Astrocyte (in vitro differentiated cells and primary cell): ENCODE measurements around the gene TMEM156. TPM values are rescaled to one million over a fixed set of nuclear protein-coding genes. Genes with fewer than 3 reads are reported as not detected.

Experiments
- DNase-seq: peaks from one replicate; pipeline ENCODE4 v3.0.0-alpha.2; 2010; ENCODE audit warnings: low read depth
- FAIRE-seq: peaks from 2 replicates; lab custom pipeline; 2011; peaks lifted over from hg19 to GRCh38; lab: Jason Lieb, UNC
- H2AFZ ChIP-seq: 2 replicates; pipeline ENCODE4 v1.6.0; 2012; ENCODE audit warnings: low read depth, low read length, inconsistent platforms
- H3K27ac ChIP-seq: 2 replicates; pipeline ENCODE4 v1.5.1; 2011; ENCODE audit warnings: low read depth, low read length, inconsistent platforms
- H3K27me3 ChIP-seq: 2 replicates; pipeline ENCODE4 v1.6.0; 2011; ENCODE audit warnings: low read length, inconsistent platforms; ENCODE audit not compliant: insufficient read depth
- H3K36me3 ChIP-seq: 2 replicates; pipeline ENCODE4 v1.5.1; 2011; ENCODE audit warnings: low read length, inconsistent platforms; ENCODE audit not compliant: insufficient read depth
- H3K4me1 ChIP-seq: 2 replicates; pipeline ENCODE4 v1.5.1; 2011; ENCODE audit warnings: low read length, inconsistent platforms; ENCODE audit not compliant: insufficient read depth
- H3K4me2 ChIP-seq: 2 replicates; pipeline ENCODE4 v1.6.0; 2012; ENCODE audit warnings: low read length, inconsistent platforms
- H3K4me3 ChIP-seq: 2 replicates; pipeline ENCODE4 v1.5.1; 2011; ENCODE audit warnings: low read depth, mild to moderate bottlenecking, low read length, inconsistent platforms; ENCODE audit not compliant: insufficient read depth
- H3K79me2 ChIP-seq: 2 replicates; pipeline ENCODE4 v1.6.0; 2012; ENCODE audit warnings: mild to moderate bottlenecking, low read length, inconsistent platforms; ENCODE audit not compliant: insufficient read depth
- H3K9ac ChIP-seq: 2 replicates; pipeline ENCODE4 v1.6.0; 2012; ENCODE audit warnings: mild to moderate bottlenecking, low read length, inconsistent platforms
- H3K9me3 ChIP-seq: 2 replicates; pipeline ENCODE4 v1.5.1; 2012; ENCODE audit warnings: low read depth, mild to moderate bottlenecking, low read length, inconsistent platforms; ENCODE audit not compliant: insufficient read depth
- H4K20me1 ChIP-seq: 2 replicates; pipeline ENCODE4 v1.6.0; 2012; ENCODE audit warnings: low read length, inconsistent platforms; ENCODE audit not compliant: insufficient read depth
- H3K27ac Mint-ChIP-seq: one replicate; pipeline ENCODE4 v1.8.0; 2021; ENCODE audit warnings: mild to moderate bottlenecking, mixed read lengths; ENCODE audit not compliant: unreplicated experiment
- H3K27me3 Mint-ChIP-seq: one replicate; pipeline ENCODE4 v1.8.0; 2021; ENCODE audit warnings: low read depth, mixed read lengths; ENCODE audit not compliant: unreplicated experiment
- H3K36me3 Mint-ChIP-seq: one replicate; pipeline ENCODE4 v1.8.0; 2021; ENCODE audit warnings: low read depth, mixed read lengths; ENCODE audit not compliant: unreplicated experiment
- H3K4me1 Mint-ChIP-seq: one replicate; pipeline ENCODE4 v1.8.0; 2021; ENCODE audit warnings: low read depth, mixed read lengths; ENCODE audit not compliant: unreplicated experiment
- H3K4me3 Mint-ChIP-seq: one replicate; pipeline ENCODE4 v1.8.0; 2021; ENCODE audit warnings: mild to moderate bottlenecking, moderate library complexity, mixed read lengths; ENCODE audit not compliant: unreplicated experiment
- H3K9me3 Mint-ChIP-seq: one replicate; pipeline ENCODE4 v1.8.0; 2021; ENCODE audit warnings: mild to moderate bottlenecking, mixed read lengths; ENCODE audit not compliant: unreplicated experiment
- CTCF ChIP-seq: IDR thresholded peaks from 2 replicates; pipeline ENCODE4 v1.5.1; 2011; ENCODE audit warnings: low read depth, mild to moderate bottlenecking, inconsistent platforms, low read length, moderate library complexity; ENCODE audit not compliant: insufficient read depth
- EZH2 ChIP-seq: IDR thresholded peaks from 2 replicates; pipeline ENCODE4 v1.6.1; 2012; ENCODE audit warnings: mild to moderate bottlenecking, low read length, inconsistent platforms; ENCODE audit not compliant: insufficient read depth
- total RNA-seq: library from RNA; stranded (reverse); gene quantifications from 2 replicates; pipeline ENCODE4 v1.2.1, GENCODE V29; 2021

Gene TMEM156
- total RNA-seq, 1 donor from 2014 or later: 0.59 TPM

GRCh38 chr4:38968668-38969067 lies 63.5 kb downstream of the TMEM156 start:
- no peaks in the 10 kb centered on the region for H4K20me1 ChIP-seq
- H3K79me2 ChIP-seq: no peaks in the 10 kb centered on the region
- Mint-ChIP-seq H3K27me3 (no peaks in the 10 kb centered on the region), H3K4me1 (peaks cover 7% of the 10 kb centered on the region), H3K9me3 (no peaks in the 10 kb centered on the region), H3K36me3 (no peaks in the 10 kb centered on the region), H3K4me3 (no peak overlapping the region), H3K27ac (no peak overlapping the region)
- no peaks in the 10 kb centered on the region for H3K36me3 ChIP-seq
- no peak for FAIRE-seq
- no peak for DNase-seq
- H3K9me3 ChIP-seq: no peaks in the 10 kb centered on the region
- H2AFZ ChIP-seq: no peak overlapping the region
- no peaks in the 10 kb centered on the region for H3K27me3 ChIP-seq
- TF ChIP-seq EZH2 (no peak), CTCF (no peak)
- no peak overlapping the region for H3K27ac ChIP-seq
- no peak overlapping the region for H3K4me3 ChIP-seq
- no peak overlapping the region for H3K4me2 ChIP-seq
- no peak overlapping the region for H3K9ac ChIP-seq
- peaks cover 6% of the 10 kb centered on the region for H3K4me1 ChIP-seq

- Mint-ChIP-seq H3K27ac (peak overlapping the region; percentile 99), H3K4me1 (peaks cover 7% of the 10 kb centered on the region), H3K4me3 (no peak overlapping the region), H3K9me3 (no peaks in the 10 kb centered on the region), H3K36me3 (no peaks in the 10 kb centered on the region), H3K27me3 (no peaks in the 10 kb centered on the region)
- FAIRE-seq (no peak), DNase-seq (peak; percentile 96)
- Histone ChIP-seq H3K79me2 (no peaks in the 10 kb centered on the region), H3K4me2 (no peak overlapping the region), H3K27ac (peak overlapping the region; percentile 48), H2AFZ (no peak overlapping the region), H3K9me3 (no peaks in the 10 kb centered on the region), H3K4me3 (no peak overlapping the region), H3K9ac (peak overlapping the region; percentile 24), H4K20me1 (no peaks in the 10 kb centered on the region), H3K27me3 (no peaks in the 10 kb centered on the region), H3K4me1 (peaks cover 6% of the 10 kb centered on the region), H3K36me3 (no peaks in the 10 kb centered on the region)
- no peak for TF ChIP-seq CTCF
- no peak for TF ChIP-seq EZH2
Observed at GRCh38 chr4:38967260-38968095, 64.7 kb downstream of the TMEM156 start.

GRCh38 chr4:38965866-38966265 lies 66.3 kb downstream of the TMEM156 start:
- no peak for FAIRE-seq
- peaks cover 7% of the 10 kb centered on the region for H3K4me1 Mint-ChIP-seq

More at GRCh38 chr4:38965866-38966265, 66.3 kb downstream of the TMEM156 start:
- no peaks in the 10 kb centered on the region for H3K27me3 Mint-ChIP-seq
- H3K36me3 Mint-ChIP-seq: no peaks in the 10 kb centered on the region
- H3K9me3 ChIP-seq: no peaks in the 10 kb centered on the region
- H3K4me1 ChIP-seq: peaks cover 6% of the 10 kb centered on the region
- H3K27me3 ChIP-seq: no peaks in the 10 kb centered on the region
- H3K4me3 Mint-ChIP-seq: no peak overlapping the region
- H3K4me2 ChIP-seq: no peak overlapping the region
- H3K9me3 Mint-ChIP-seq: peaks cover 4% of the 10 kb centered on the region
- H3K36me3 ChIP-seq: no peaks in the 10 kb centered on the region
- H3K9ac ChIP-seq: no peak overlapping the region
- no peak overlapping the region for H3K4me3 ChIP-seq
- no peaks in the 10 kb centered on the region for H4K20me1 ChIP-seq
- no peak overlapping the region for H2AFZ ChIP-seq
- no peak for DNase-seq
- no peak for TF ChIP-seq EZH2
- no peak overlapping the region for H3K27ac ChIP-seq
- H3K79me2 ChIP-seq: no peaks in the 10 kb centered on the region
- H3K27ac Mint-ChIP-seq: peak overlapping the region; percentile 75
